Activated CD8-positive, alpha-beta memory T cell treated with anti-CD3 and anti-CD28 coated beads, Interleukin-2, amount 50 U/mL, for 48 hours (primary cell): ENCODE data around the gene ZP3.
"Not testable (repeated sequence)": the region's sequence is repeated elsewhere in the genome, so short reads cannot be mapped to it uniquely, and the experiment has no call there.

Experiments
- DNase-seq: peaks from one replicate; pipeline ENCODE4 v3.0.0-alpha.2; 2020

The ZP3 gene

DNA sequence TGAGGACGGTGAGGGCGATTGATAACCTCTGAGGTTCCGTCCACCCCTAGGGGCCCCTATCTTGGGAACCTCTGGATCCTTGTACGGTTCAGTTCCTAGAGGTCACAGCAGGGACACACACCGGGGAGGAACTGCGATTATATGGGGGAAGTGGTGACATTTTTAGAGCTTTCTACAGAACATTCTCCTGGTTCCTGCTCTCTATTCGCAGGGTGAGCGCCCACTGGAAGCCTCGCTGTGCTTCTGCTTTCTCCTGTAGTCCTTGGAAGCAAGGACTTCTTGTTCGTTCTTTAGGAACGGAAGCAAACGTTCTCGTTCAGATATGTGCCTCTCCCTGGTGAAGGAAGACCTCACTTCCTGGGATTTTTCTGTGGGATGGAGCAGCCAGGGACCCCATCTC, 63.2 kb downstream of the ZP3 start:
- DNase-seq, result not testable (repeated sequence)
